Trophoblast cell (in vitro differentiated cells and primary cell): ENCODE data around the gene SLC38A1.
A peak's percentile ranks its signal among the peaks of the same experiment; 100 is the strongest.

Experiments
- DNase-seq, 2 donors: peaks; one replicate each; pipeline ENCODE4 v3.0.0-alpha.2; 2016
- H2AFZ ChIP-seq: 2 replicates; pipeline ENCODE4 v1.6.1; 2013; ENCODE audit warnings: low read length, moderate library complexity, mild to moderate bottlenecking; ENCODE audit not compliant: insufficient read depth, poor library complexity
- H2AK5ac ChIP-seq: 2 replicates; pipeline ENCODE4 v1.6.1; 2013; ENCODE audit warnings: mild to moderate bottlenecking, low read length
- H2BK120ac ChIP-seq: 2 replicates; pipeline ENCODE4 v1.6.1; 2013; ENCODE audit warnings: low read length, mild to moderate bottlenecking, moderate library complexity; ENCODE audit not compliant: insufficient read depth, poor library complexity
- H2BK12ac ChIP-seq: 2 replicates; pipeline ENCODE4 v1.6.1; 2013; ENCODE audit warnings: mild to moderate bottlenecking, low read length, moderate library complexity
- H2BK5ac ChIP-seq: 2 replicates; pipeline ENCODE4 v1.6.1; 2013; ENCODE audit warnings: low read length, low read depth, moderate library complexity, mild to moderate bottlenecking; ENCODE audit not compliant: poor library complexity
- H3K14ac ChIP-seq: 2 replicates; pipeline ENCODE4 v1.6.1; 2013; ENCODE audit warnings: mild to moderate bottlenecking, low read length
- H3K18ac ChIP-seq: 2 replicates; pipeline ENCODE4 v1.6.1; 2013; ENCODE audit warnings: mild to moderate bottlenecking, low read length
- H3K23ac ChIP-seq: 2 replicates; pipeline ENCODE4 v1.6.1; 2013; ENCODE audit warnings: low read length
- H3K27ac ChIP-seq: 2 replicates; pipeline ENCODE4 v1.5.1; 2013; ENCODE audit warnings: low read depth, mild to moderate bottlenecking, inconsistent platforms, low read length, moderate library complexity
- H3K27me3 ChIP-seq: 2 replicates; pipeline ENCODE4 v1.6.1; 2013; ENCODE audit warnings: inconsistent platforms, mild to moderate bottlenecking, low read length, moderate library complexity; ENCODE audit not compliant: insufficient read depth
- H3K36me3 ChIP-seq, 2 experiments: 1 replicate in 1 of 2; 2 replicates in 1 of 2; pipeline ENCODE4 v1.6.1; 2013; ENCODE audit warnings: low read length in 2 of 2, mild to moderate bottlenecking in 2 of 2, moderate library complexity in 1 of 2; ENCODE audit not compliant: insufficient read depth in 2 of 2, control insufficient read depth in 1 of 2
- H3K4ac ChIP-seq: 2 replicates; pipeline ENCODE4 v1.6.1; 2013; ENCODE audit warnings: low read depth, mild to moderate bottlenecking, low read length, moderate library complexity
- H3K4me1 ChIP-seq, 2 experiments: 1 replicate in 1 of 2; 2 replicates in 1 of 2; pipeline ENCODE4 v1.6.1; 2013; ENCODE audit warnings: low read length in 2 of 2, mild to moderate bottlenecking in 2 of 2, moderate library complexity in 1 of 2; ENCODE audit not compliant: insufficient read depth in 2 of 2, control insufficient read depth in 1 of 2
- H3K4me2 ChIP-seq: 2 replicates; pipeline ENCODE4 v1.6.1; 2013; ENCODE audit warnings: inconsistent platforms, mild to moderate bottlenecking, low read length, moderate library complexity
- H3K4me3 ChIP-seq: 2 replicates; pipeline ENCODE4 v1.5.1; 2013; ENCODE audit warnings: mild to moderate bottlenecking, low read depth, low read length, inconsistent platforms
- H3K79me1 ChIP-seq: one replicate; pipeline ENCODE4 v1.6.1; 2013; ENCODE audit warnings: low read length
- H3K79me2 ChIP-seq: 2 replicates; pipeline ENCODE4 v1.6.1; 2013; ENCODE audit warnings: low read length, mild to moderate bottlenecking; ENCODE audit not compliant: control insufficient read depth, insufficient read depth, poor library complexity
- H3K9ac ChIP-seq: 2 replicates; pipeline ENCODE4 v1.6.1; 2013; ENCODE audit warnings: mild to moderate bottlenecking, low read length
- H3K9me3 ChIP-seq: 2 replicates; pipeline ENCODE4 v1.6.1; 2013; ENCODE audit warnings: low read depth, mild to moderate bottlenecking, control low read depth, inconsistent platforms, low read length; ENCODE audit not compliant: insufficient read depth
- H4K12ac ChIP-seq: 2 replicates; pipeline ENCODE4 v1.6.1; 2013; ENCODE audit warnings: low read depth, mild to moderate bottlenecking, low read length, moderate library complexity
- H4K8ac ChIP-seq: 2 replicates; pipeline ENCODE4 v1.6.1; 2013; ENCODE audit warnings: low read depth, mild to moderate bottlenecking, low read length, moderate library complexity
- H4K91ac ChIP-seq: one replicate; pipeline ENCODE4 v1.6.1; 2013; ENCODE audit warnings: low read depth, mild to moderate bottlenecking, low read length, moderate library complexity
- WGBS: extraction: QIAGEN DNeasy Blood & Tissue Kit; methylation state at CpG from one replicate; pipeline ENCODE4 v1.1.7; 2013; ENCODE audit warnings: missing lambda C conversion rate; ENCODE audit not compliant: insufficient read length, insufficient coverage; ENCODE audit errors: extremely low coverage; 5-methylcytosine and 5-hydroxymethylcytosine counted together

The SLC38A1 gene

DNA sequence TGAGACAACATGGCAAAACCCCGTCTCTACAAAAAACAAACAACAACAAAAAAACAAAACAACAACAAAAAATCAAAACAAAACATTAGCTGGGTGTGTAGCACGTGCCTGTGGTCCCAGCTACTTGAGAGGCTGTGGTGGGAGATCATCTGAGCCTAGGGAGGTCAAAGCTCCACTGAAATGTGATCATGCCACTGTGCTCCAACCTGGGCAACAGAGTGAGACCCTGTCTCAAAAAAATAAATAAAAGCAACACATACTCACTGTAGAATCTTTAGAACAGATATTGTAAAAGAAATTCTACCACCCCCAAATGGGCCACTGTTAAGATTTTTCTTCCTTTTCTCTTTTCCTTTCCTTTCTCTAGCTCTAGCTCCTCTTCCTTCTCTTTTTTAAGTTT lies 26.3 kb downstream of the SLC38A1 start:
- H3K23ac ChIP-seq: no peak overlapping the region
- no peak overlapping the region for H3K27ac ChIP-seq
- no peak for DNase-seq
- no peak overlapping the region for H3K14ac ChIP-seq
- peaks cover 9 to 11% of the 10 kb centered on the region in 2 experiments for H3K4me1 ChIP-seq
- no peaks in the 10 kb centered on the region for H3K27me3 ChIP-seq
- no CpG with 5 or more reads among the region's 2 CpGs for WGBS
- peak overlapping the region; percentile 58 for H3K4ac ChIP-seq
- no peak overlapping the region for H2AFZ ChIP-seq
- H4K91ac ChIP-seq: no peak overlapping the region
- no peak overlapping the region for H2AK5ac ChIP-seq
- no peak overlapping the region for H2BK12ac ChIP-seq
- no peak overlapping the region for H2BK5ac ChIP-seq
- peaks cover 3% of the 10 kb centered on the region for H3K9me3 ChIP-seq
- peaks cover 20 to 37% of the 10 kb centered on the region in 2 experiments for H3K36me3 ChIP-seq
- no peak overlapping the region for H4K12ac ChIP-seq
- no peak overlapping the region for H2BK120ac ChIP-seq
- peaks cover 5% of the 10 kb centered on the region for H3K79me1 ChIP-seq
- no peak overlapping the region for H3K18ac ChIP-seq
- no peak overlapping the region for H4K8ac ChIP-seq
- H3K4me2 ChIP-seq: no peak overlapping the region
- no peak overlapping the region for H3K4me3 ChIP-seq
- peaks cover 18% of the 10 kb centered on the region for H3K79me2 ChIP-seq
- no peak overlapping the region for H3K9ac ChIP-seq

GRCh38 chr12:46240436-46240835 lies 28.4 kb downstream of the SLC38A1 start:
- Histone ChIP-seq H3K27ac (no peak overlapping the region), H3K4ac (peak overlapping the region; percentile 4), H3K4me1 (peaks cover 0 to 2% of the 10 kb centered on the region in 2 experiments), H3K9me3 (no peaks in the 10 kb centered on the region), H3K4me2 (no peak overlapping the region), H2BK5ac (no peak overlapping the region), H3K9ac (no peak overlapping the region), H4K12ac (no peak overlapping the region), H3K18ac (no peak overlapping the region), H2AK5ac (no peak overlapping the region), H3K79me1 (no peaks in the 10 kb centered on the region), H4K8ac (no peak overlapping the region), H4K91ac (no peak overlapping the region), H3K14ac (no peak overlapping the region), H3K4me3 (no peak overlapping the region), H2AFZ (no peak overlapping the region), H2BK12ac (no peak overlapping the region), H3K23ac (no peak overlapping the region), H3K27me3 (no peaks in the 10 kb centered on the region), H3K79me2 (peaks cover 9% of the 10 kb centered on the region), H3K36me3 (peaks cover 14 to 32% of the 10 kb centered on the region in 2 experiments), H2BK120ac (no peak overlapping the region)
- no peak for DNase-seq
- no CpG with 5 or more reads among the region's 7 CpGs for WGBS

DNA sequence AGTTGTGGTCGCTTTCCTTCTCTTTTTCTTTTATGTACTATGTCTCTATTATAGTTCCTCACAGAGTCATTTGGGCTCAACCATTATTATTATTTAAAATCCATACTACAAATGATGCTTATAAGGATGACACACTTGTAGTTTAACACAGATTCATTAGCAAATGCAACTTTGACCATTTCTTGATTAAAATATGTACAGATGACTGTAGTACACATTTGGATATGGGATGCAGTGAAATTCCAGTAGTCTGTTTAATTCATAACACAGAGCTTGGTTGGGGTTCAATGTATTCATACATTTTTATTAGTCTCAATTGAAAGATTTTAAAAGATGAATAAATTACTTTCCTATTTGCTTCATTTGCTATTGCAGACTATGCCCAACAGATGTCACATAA lies 30.0 kb downstream of the SLC38A1 start:
- Histone ChIP-seq H3K4me3 (no peak overlapping the region), H4K8ac (no peak overlapping the region), H3K4me2 (no peak overlapping the region), H4K91ac (no peak overlapping the region), H3K36me3 (peaks cover 14 to 29% of the 10 kb centered on the region in 2 experiments), H3K9me3 (no peaks in the 10 kb centered on the region), H3K14ac (no peak overlapping the region), H2BK5ac (no peak overlapping the region), H4K12ac (no peak overlapping the region), H2BK12ac (no peak overlapping the region), H2AK5ac (no peak overlapping the region), H3K9ac (no peak overlapping the region), H3K27me3 (no peaks in the 10 kb centered on the region), H3K79me1 (no peaks in the 10 kb centered on the region), H3K79me2 (peaks cover 9% of the 10 kb centered on the region), H2BK120ac (no peak overlapping the region), H3K27ac (no peak overlapping the region), H3K4ac (peak overlapping the region; percentile 75), H3K4me1 (no peaks in the 10 kb centered on the region), H2AFZ (no peak overlapping the region), H3K23ac (no peak overlapping the region), H3K18ac (no peak overlapping the region)
- DNase-seq: no peak
- no CpG with 5 or more reads among the region's 1 CpG for WGBS

- no peaks in the 10 kb centered on the region for H3K4me1 ChIP-seq
- H3K18ac ChIP-seq: no peak overlapping the region
- H4K91ac ChIP-seq: no peak overlapping the region
- no CpG with 5 or more reads among the region's 3 CpGs for WGBS
- DNase-seq: no peak
- peaks cover 17 to 28% of the 10 kb centered on the region in 2 experiments for H3K36me3 ChIP-seq
- H3K27ac ChIP-seq: no peak overlapping the region
- H3K23ac ChIP-seq: no peak overlapping the region
- H3K4ac ChIP-seq: no peak overlapping the region
- H3K14ac ChIP-seq: no peak overlapping the region
- no peak overlapping the region for H2AFZ ChIP-seq
- no peak overlapping the region for H4K8ac ChIP-seq
- H2BK12ac ChIP-seq: no peak overlapping the region
- H2BK5ac ChIP-seq: no peak overlapping the region
- no peaks in the 10 kb centered on the region for H3K27me3 ChIP-seq
- H3K4me2 ChIP-seq: no peak overlapping the region
- H3K79me2 ChIP-seq: peaks cover 8% of the 10 kb centered on the region
- no peaks in the 10 kb centered on the region for H3K9me3 ChIP-seq
- H3K79me1 ChIP-seq: no peaks in the 10 kb centered on the region
- H3K4me3 ChIP-seq: no peak overlapping the region
- no peak overlapping the region for H2BK120ac ChIP-seq
- no peak overlapping the region for H4K12ac ChIP-seq
- H3K9ac ChIP-seq: no peak overlapping the region
- no peak overlapping the region for H2AK5ac ChIP-seq
Measured at GRCh38 chr12:46237371-46238045, 31.3 kb downstream of the SLC38A1 start.
